ENCODE results near the gene NPW.

DNA sequence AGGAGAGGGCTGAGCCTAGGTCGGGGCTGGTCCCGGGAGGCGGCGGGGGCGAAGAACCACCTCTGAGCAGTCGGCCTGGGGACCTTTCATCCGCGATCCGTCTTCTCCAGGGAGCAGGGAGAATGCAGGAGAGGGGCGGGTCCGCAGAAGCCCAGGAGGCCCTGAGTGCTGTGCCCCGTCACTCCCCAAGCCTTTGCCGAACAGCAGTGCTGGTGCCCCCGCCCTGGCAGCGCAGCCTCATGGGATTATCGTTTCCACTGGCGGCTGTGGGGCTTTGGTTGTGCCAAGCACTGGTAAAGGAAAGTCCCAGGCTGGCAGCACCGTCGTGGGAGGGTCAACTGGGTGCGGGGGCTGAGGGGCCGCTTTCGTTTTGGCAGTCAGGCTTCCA lies 47.1 kb upstream of the NPW start:
- no peak for TF ChIP-seq EZH2 (IDR thresholded peaks at IDR 0.05; ENCODE audit: insufficient read depth, poor library complexity, severe bottlenecking)
- no peak for TF ChIP-seq EZH2phosphoT487 (IDR thresholded peaks at IDR 0.05; ENCODE audit: insufficient read depth, low read depth)

All from GM23248 (cell line).